CD4-positive, alpha-beta T cell treated with Interleukin-17A for 1 hour (primary cell): ENCODE results near the gene C1orf52.
A peak's percentile ranks its signal among the peaks of the same experiment; 100 is the strongest.

Experiments used
- DNase-seq: peaks from one replicate; pipeline ENCODE4 v3.0.0-alpha.2; 2020

Gene C1orf52

GRCh38 chr1:85259118-85259911, at the start of gene C1orf52:
C1orf52 (minus strand) TSS chr1:85259662; CDS start chr1:85259633, 29 bp downstream.
- peak; percentile 94 for DNase-seq

DNA sequence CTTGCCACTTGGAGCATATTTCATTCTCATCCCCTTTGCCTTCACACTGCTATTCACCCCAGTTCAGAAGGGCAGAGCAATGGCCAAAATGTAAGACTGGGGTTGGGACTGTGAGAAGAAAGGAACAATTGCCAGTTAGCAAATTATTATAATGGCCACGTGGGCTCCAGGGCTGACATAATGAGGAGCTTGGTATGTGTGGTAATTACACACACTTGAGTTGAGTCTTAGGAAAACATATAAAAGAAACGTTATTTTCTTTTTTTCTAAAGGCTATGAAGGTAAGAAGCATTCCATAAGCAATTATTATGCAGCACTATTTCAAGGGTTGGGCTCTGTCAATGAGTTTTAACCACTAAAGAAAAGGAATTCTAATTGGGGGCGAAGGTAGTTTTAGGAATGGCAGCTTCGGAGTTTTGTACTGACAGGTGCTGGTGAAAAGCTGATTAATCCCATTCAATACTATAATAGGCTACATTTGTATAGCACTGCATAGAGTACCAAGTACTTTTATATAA, 49.4 kb upstream of the C1orf52 start:
- DNase-seq = no peak

GRCh38 chr1:85307987-85308832, 48.7 kb upstream of the C1orf52 start:
- DNase-seq = peak; percentile 53

GRCh38 chr1:85306236-85306635, 46.8 kb upstream of the C1orf52 start:
- no peak for DNase-seq

DNA sequence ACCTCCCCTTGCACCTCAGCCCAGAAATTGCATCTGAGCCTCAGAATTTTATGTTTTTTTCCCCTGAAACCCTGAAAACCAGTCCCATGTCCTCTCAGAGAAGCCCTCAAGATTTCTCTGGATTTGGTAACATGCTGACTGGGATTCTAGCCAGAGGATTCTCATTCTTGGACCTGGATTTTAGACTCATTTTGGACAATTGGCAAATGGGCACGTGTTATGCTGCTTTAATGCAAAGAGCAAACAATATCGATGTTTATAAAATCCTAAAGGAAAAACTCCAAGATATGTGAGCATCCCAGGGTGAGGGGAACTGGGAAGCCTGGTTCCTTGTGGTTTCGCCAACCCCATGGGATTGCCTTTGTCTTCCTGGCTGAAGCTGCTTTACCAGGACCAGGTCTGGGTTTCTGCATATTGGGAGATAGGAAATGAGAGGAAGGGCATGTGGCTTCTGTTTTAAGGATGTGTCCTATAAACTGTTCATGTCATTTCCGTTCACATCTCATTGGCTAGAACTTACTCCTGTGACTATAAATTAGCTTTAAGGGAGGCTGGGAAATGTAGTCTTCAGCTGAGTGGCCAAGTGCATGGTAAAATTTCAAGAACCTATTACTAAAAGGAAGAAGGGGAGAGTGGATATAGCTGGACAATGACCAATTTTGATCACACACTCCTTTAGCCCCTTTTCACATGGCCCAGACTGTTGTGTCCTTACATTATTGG, 44.1 kb upstream of the C1orf52 start:
- no peak for DNase-seq

- no peak for DNase-seq
Observed at GRCh38 chr1:85300140-85300539, 40.7 kb upstream of the C1orf52 start.

DNA sequence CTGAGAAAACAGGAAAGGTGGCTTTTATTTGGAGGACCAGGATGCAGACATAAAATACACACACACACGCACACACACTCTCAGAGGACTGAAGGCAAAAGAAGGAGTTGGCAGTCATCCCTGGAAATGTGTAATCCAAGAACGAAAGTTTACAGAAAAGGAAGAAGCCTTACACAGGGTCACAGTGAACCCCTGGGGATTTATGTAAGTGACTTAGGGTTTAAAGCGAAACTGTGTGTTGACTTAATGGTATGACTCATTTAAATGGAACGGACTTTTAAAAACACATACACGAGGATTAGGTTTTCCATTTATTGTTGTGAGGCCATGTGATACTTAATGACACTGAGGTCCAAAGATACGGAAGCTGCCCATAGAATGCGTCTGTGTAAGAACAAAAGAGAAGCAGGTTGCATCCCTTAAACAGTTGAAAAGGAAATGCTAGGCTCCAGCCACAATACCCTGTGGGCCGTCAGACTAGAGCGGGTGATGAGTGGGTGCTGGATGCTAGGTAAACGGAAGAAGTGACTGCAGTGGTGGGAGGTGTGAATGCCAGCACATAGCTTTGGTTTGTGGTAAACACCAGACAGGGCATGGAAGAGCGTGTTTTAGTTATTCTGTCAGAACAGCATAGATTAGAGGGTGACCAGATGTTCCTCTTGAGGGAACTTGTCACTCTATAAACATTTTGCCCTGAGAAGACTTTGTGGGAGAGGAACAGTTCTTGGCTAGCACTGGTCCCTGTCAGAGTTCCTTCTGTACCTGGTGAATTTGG, 38.6 kb upstream of the C1orf52 start:
- peak; percentile 68 for DNase-seq

- DNase-seq = no peak
Observed at GRCh38 chr1:85297538-85297854, 38.0 kb upstream of the C1orf52 start.

GRCh38 chr1:85296980-85297379, 37.5 kb upstream of the C1orf52 start:
- DNase-seq = no peak

DNA sequence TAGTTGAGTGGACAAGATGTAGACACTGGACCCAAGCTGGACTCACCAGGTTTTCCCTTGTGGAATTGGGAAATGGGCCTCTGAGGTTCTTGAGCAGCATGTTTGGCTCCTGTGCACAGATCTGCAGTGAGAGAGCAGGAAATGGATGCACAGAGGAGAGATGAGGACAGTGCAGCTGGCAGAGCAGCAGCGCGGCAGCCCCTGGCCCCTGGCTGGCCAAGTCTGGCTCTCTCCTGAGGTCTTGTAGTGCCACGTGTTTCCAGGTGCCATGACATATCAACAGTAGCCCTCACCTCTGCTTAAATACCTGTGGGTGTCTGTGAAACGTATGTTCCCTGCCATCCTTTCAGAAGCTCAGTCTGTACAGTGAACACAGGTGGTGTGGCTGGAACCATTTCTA, 36.2 kb upstream of the C1orf52 start:
- DNase-seq = no peak

DNA sequence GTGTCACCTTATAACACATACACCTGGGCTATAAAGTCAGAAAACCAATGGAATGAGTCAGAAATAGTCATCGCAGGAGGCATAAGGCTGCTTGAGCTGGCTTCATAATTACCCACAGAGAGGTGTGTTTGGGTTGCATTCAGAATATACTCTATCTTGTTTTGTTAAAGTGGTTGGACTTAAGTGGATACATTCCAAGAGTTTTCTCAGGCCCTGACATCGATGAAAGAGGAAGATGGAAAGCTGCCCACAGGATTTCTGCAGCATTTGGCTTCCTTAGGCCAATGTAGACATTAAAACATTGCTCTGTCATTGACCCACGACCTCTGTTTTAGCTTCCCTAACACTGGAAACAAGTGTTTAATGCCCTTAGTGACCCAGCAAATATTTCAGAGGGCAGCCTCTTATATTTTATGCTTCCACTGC, 35.6 kb upstream of the C1orf52 start:
- DNase-seq = no peak

DNA sequence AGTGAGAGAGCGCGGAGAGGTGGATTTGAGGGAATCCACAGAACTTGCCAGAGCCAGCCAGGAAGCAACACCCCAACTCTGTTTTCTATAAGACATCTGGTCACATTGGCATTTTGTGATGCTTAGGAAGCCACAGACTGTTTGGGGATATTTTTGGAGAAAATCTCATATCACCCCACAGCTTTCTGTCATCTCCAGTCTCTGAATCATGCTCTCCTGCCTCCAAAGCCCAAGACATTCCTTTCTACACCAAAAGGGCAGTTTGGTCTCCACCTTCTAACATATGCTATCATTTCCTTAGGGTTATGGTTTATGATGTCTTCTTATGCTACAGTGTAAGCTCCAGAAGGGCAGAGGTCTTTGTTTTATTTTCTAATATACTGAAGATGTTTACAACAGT, 31.4 kb upstream of the C1orf52 start:
- no peak for DNase-seq

- DNase-seq = no peak
Observed at GRCh38 chr1:85289848-85290335, 30.4 kb upstream of the C1orf52 start.

DNA sequence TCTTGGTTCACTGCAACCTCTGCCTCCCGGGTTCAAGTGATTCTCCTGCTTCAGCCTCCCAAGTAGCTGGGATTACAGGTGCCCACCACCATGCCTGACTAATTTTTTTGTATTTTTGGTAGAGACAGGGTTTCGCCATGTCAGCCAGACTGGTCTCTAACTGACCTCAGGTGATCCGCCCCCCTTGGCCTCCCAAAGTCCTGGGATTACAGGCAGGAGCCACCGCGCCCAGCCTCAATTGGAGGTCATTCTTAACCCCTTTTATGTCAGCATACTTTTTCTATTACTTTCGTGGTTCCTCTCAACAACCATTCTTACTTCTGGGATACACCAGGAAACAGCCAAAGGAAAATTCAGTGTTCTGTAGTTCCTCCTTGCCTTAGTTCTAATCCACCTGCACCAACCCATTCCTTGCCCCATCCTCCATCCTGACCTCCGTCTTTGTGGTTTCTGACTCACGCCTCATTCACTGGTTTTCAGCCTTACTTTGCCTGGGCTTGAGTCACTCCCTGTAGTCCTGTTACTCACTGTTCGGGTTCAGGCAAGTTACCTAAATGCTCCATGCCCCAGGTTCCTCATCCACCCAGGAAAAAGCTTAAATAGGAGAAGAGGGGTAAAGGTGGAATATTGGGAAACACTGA, 29.9 kb upstream of the C1orf52 start:
- DNase-seq = no peak

- no peak for DNase-seq
Observed at GRCh38 chr1:85284202-85284601, 24.7 kb upstream of the C1orf52 start.

DNA sequence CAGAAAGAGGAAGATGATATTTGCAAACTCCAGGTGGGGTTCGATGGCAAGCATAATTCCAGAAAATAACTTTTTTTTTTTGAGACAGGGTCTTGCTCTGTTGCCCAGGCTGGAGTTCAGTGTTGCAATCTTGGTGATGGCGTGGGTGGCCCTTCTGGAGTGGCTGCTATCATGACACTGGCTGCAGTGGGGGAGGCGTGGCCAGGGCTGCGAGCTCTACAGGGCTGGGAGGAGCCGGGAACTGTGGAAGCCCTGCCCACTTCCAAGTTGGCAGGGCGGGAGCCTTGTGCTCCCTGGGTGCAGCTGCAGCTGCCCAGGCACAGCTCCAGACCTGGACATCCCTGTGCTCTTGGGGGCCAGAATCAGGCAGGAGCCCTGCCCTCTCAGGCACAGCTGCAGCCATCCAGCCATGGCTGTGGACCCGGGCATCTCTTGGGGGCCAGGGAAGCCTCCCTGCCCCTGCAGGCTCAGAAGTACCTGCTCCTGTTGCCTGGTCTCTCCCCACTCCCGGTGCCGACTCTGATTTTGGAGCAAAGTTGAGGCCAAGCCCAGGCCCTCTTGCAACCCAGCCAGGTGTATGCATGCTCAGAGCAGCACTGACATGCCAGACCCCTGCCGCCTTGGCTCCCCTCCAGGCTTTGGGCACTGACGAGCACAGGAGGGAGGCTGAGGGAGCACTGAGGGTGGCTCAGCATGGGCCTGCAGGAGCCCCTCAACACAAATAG, 24.2 kb upstream of the C1orf52 start:
- no peak for DNase-seq

- DNase-seq = no peak
Observed at GRCh38 chr1:85282424-85282823, 23.0 kb upstream of the C1orf52 start.

- no peak for DNase-seq
Observed at GRCh38 chr1:85280636-85281035, 21.2 kb upstream of the C1orf52 start.

GRCh38 chr1:85279458-85280080, 20.1 kb upstream of the C1orf52 start:
- no peak for DNase-seq

DNA sequence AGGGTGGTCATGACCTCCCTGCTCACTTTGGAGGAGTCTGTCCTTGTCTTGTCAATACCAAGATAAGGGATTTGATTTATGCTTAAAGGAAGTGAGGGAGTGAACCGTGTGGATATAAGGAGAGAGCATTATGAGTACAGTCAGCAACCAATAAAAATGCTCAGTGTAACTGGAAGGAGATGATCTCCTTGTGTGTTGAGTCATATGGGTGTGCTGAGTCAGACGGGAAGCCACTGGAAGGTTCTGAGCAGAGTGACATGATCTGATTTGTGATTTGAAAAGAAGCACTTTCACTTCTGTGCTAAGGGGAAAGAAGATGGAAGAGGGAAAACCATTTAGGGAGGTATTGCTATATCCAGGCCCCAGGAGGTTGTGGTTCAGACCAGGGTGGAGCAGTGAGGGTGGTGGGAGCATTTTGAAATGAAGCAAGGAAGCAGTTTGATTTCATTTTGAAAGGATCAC, 19.4 kb upstream of the C1orf52 start:
- DNase-seq = peak; percentile 46
